ENCODE results near the gene PHYHD1.

PHYHD1 gene

GRCh38 chr9:128913995-128914772 lies 6.6 kb upstream of the PHYHD1 start:
- DNase-seq (ENCODE audit: low read depth in 1 of 2, low spot score in 1 of 2), result no peak
- TF ChIP-seq REST (IDR thresholded peaks at IDR 0.05; ENCODE audit: insufficient replicate concordance, low read depth) (no peak), GABPA (IDR thresholded peaks at IDR 0.05; ENCODE audit: low read depth) (no peak), SPI1 (IDR thresholded peaks at IDR 0.05; ENCODE audit: borderline replicate concordance, low read depth) (no peak)
- no peak overlapping the region for H3K27ac ChIP-seq (replicated peaks)
- H3K27me3 ChIP-seq (ENCODE audit: insufficient read depth, poor library complexity, severe bottlenecking), result no peaks in the 10 kb centered on the region
- no peak overlapping the region for H3K4me3 ChIP-seq (replicated peaks; ENCODE audit: insufficient read depth, low read length)

GRCh38 chr9:128916204-128916603 lies 4.6 kb upstream of the PHYHD1 start:
- H3K27me3 ChIP-seq (ENCODE audit: insufficient read depth, poor library complexity, severe bottlenecking), result no peaks in the 10 kb centered on the region
- no peak for TF ChIP-seq POLR2AphosphoS5 (IDR thresholded peaks at IDR 0.05; ENCODE audit: low read depth)
- TF ChIP-seq REST (IDR thresholded peaks at IDR 0.05; ENCODE audit: insufficient replicate concordance, low read depth), result no peak
- no peak for TF ChIP-seq CTCF (IDR thresholded peaks at IDR 0.05; ENCODE audit: insufficient read depth, low read length)
- H3K4me3 ChIP-seq (replicated peaks; ENCODE audit: insufficient read depth, low read length), result no peak overlapping the region
- H3K27ac ChIP-seq (replicated peaks), result no peak overlapping the region
- DNase-seq (ENCODE audit: low read depth in 1 of 2, low spot score in 1 of 2), result no peak

- no peak overlapping the region for H3K27ac ChIP-seq (replicated peaks)
- TF ChIP-seq GABPA (IDR thresholded peaks at IDR 0.05; ENCODE audit: low read depth) (no peak), REST (IDR thresholded peaks at IDR 0.05; ENCODE audit: insufficient replicate concordance, low read depth) (no peak), CTCF (IDR thresholded peaks at IDR 0.05; ENCODE audit: insufficient read depth, low read length) (no peak), POLR2AphosphoS5 (IDR thresholded peaks at IDR 0.05; ENCODE audit: low read depth) (no peak), SPI1 (IDR thresholded peaks at IDR 0.05; ENCODE audit: borderline replicate concordance, low read depth) (no peak)
Measured at GRCh38 chr9:128916745-128917144, 4.0 kb upstream of the PHYHD1 start.

More at GRCh38 chr9:128916745-128917144, 4.0 kb upstream of the PHYHD1 start:
- no peak for DNase-seq (ENCODE audit: low read depth in 1 of 2, low spot score in 1 of 2)
- H3K27me3 ChIP-seq (ENCODE audit: insufficient read depth, poor library complexity, severe bottlenecking), result no peaks in the 10 kb centered on the region
- no peak overlapping the region for H3K4me3 ChIP-seq (replicated peaks; ENCODE audit: insufficient read depth, low read length)
